HG03469 (cell line): Measurements from ENCODE around the gene DLG3.
"Not testable (repeated sequence)": the region's sequence is repeated elsewhere in the genome, so short reads cannot be mapped to it uniquely, and the experiment has no call there.

Experiments
- ATAC-seq: cut with Tn5 transposase; IDR thresholded peaks from one replicate; pipeline ENCODE4 v1.9.1; 2021; ENCODE audit warnings: mild to moderate bottlenecking, moderate library complexity, moderate number of reproducible peaks; ENCODE audit not compliant: unreplicated experiment

The DLG3 gene

DNA sequence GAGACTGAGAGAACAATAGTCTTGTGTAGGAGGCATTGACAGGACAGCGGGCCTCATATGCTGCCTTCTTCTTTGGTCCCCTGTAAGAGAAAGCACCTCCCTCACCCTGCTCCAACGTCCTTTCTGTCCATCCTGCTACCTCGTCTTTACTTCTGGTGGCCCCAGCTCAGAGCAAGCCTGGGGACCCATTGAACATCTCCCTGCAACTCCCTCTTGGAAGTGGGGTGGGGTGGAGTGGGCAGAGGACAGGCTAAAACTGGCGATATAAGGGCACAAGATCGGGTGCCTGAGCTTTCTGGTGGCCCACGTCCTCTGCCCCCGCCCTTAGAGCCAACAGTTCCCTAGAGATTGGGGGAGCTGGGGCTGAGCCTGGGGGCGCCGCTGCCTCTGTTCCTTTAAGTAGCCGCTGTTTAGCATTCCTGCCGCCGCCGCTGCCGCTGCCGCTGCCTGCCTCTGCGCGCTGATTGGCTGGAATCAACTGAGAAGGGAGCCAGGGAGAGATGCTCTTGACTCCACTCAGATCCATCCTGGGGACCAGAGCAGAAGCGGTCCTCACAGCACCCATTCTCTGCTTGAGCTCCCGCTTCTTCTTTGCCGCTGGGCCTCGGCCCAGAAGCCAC, at the start of gene DLG3:
Gene DLG3 (plus strand): TSS at position 510 of the 620 bp plus-strand sequence. CDS start 367 bp downstream, outside the sequence.
- ATAC-seq: no peak

DNA sequence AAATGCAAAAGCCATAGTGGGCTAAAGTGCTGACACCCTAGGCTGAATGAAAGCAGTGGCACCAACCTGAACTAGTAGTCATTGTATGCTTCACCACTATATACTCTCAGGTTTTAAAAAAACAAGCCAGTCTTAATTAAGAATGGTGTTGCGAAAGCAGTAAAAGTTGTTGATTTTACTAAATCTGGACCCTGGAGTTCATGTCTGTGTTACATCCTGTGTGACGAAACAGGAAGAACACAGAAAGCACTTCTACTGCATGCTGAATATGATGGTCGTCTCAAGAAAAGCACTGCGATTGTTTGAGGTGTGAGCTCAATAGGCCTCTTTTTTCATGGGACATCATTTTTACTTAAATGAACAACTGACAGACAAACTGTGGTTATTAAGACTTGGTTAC, 45.7 kb upstream of the DLG3 start:
- ATAC-seq: no peak

DNA sequence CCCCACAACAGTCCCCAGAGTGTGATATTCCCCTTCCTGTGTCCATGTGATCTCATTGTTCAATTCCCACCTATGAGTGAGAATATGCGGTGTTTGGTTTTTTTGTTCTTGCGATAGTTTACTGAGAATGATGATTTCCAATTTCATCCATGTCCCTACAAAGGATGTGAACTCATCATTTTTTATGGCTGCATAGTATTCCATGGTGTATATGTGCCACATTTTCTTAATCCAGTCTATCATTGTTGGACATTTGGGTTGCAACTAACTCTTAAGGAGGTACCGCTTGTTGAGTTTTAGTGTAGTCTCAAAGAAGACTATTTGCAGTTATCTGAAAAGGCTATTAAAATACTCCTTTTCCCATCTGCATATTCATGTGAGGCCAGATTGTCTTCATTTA, 44.5 kb upstream of the DLG3 start:
- not testable (repeated sequence) for ATAC-seq

DNA sequence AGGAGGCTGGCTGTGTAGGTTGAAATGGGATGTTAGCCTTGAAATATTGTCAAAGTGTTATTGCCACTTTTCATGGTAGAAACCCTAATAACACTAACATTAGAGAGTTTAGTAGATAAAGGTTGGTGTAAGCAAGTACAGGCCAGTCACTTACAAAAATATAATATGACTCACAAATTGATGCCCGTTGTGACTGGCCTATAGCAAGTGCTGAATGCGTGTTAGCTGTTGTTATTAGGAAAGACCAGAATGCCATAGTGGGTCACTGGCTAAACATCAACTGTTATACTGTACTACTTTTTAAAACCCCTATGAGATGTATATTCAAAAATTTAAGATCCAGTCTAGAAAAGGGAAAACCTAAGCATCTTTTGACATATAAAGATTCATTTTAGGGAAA, 41.9 kb upstream of the DLG3 start:
- ATAC-seq: no peak

DNA sequence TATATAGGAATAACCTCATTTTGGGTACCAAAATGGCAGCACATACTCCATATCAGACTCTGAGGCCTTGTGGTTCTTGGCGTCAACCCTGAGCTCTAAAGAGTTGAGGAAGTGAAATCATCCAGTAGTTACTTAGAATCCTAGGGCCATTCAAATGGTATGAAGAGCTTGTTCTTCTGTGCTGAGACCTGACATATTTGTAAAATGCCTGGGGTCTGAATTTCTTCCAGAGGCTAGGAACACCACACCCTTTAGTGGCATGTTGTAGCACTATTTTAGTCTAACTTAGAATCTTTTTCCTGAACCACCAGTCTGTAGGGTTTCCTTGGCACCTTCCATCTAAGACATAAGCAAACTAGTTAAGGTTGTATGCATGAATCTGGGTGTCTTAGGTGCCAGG, 39.6 kb upstream of the DLG3 start:
- ATAC-seq: no peak

DNA sequence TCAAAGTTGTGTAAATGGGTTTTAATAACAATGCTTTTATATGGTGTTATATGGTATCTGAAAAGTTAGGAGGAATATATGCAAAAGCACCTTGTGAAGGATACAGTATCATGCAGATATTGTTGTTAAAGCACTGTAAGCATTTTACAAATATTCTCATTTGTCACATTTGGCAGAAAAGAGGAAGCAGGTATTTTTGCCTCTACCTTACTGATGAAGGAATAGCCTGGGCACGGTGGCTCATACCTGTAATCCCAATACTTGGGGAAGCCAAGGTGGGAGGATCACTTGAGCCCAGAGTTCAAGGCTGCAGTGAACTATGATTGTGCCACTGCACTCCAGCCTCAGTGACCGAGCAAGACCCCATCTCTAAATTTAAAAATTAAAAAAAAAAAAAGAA, 33.7 kb upstream of the DLG3 start:
- no peak for ATAC-seq

DNA sequence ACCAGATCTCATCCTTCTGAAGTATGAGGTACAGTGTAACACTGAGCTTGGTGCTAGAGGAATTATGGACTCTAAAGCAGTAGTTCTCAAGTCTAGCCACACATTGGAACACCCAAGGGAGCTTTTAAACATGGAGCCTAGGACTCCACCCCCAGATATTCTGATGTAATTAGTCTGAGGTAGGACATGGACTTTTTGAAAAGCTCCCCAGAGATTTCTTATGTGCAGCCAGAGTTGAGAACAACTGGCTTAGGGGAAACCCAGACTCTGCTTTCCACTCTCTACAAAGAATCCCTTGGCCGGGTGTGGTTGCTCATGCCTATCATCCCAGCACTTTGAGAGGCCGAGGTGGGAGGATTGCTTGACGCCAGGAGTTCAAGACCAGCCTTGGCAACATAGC, 33.2 kb upstream of the DLG3 start:
- ATAC-seq: no peak

DNA sequence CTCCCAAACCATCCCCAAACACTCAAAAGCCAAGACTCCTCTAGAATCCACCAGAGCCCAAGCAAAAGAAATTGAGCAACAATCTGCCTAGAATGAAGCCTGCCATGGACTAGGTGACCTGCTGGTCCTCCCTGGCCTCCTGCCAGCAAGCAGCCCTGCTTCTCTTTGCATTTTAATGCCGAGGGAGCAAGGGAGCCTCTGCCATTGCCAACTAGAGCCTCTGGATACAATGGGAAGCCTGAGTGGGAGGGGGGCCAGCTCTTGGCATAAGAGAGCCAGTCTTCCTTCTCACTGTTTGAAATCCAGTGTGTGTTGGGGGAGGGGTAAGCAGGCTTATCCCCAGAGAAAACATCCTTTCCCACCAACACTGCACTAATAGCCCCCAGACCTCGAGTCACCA, 23.0 kb upstream of the DLG3 start:
- ATAC-seq: no peak

DNA sequence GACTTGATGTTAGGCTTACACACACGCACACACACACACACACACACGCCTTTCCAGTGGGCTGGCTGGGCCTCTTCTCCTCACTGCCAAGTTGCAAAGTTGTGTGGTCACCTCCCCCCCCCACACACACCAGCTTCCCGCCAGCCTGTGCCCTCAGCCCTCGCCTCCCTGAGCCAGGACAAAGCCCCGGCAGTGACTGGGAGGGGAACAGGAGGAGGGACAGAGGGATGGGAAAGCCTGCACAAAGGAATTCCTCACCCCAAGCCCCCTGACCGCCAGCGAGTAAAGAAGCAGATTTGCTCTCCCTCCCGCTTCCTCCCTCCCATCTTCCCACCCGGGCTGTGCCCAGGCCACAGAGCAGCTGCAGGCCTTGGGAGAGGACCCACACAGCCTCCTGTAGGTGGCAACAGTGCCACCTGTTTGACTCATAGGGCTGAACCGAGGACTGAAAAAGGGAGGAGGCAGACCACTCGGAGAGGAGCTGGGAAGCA, 21.7 kb upstream of the DLG3 start, which contains the start of gene GDPD2:
Gene GDPD2 (plus strand): TSS at position 464 of the 491 bp plus-strand sequence. CDS start 1,671 bp downstream, outside the sequence.
- no peak for ATAC-seq

DNA sequence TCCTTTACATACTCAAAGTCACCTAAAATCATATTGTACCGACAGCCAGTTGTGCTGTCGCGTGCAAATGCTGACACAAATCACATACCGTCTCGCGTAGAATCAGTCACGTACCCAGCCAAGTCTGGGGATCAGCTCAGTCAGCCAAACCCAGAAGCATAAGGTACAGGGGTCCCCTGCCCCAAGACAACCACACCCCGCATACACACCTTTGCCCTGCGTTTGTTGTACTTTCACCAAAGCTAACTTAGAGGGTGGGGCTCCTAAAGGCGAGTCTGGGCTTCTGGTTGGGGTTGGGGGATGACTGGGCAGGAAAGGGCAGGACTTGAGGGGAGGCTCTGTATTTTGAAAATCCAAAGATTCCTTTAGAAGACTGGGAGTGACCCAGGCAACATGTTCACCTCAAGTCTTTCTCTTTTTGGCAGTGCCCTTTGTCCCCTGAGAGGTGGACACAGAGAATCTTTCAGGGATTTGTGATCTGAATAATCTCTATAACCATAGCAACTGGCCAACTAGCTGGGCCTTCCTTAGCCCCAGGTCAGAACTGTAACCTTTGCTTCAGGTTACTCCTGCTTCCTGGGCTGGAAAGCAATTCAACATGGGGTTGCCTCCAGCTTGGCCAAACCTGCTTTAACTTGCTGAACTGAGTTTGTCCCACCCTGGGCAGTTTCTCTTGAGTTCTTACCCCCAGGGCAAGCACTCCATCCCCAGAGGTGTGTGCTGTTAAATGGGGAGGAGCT, 20.5 kb upstream of the DLG3 start:
- ATAC-seq: no peak

DNA sequence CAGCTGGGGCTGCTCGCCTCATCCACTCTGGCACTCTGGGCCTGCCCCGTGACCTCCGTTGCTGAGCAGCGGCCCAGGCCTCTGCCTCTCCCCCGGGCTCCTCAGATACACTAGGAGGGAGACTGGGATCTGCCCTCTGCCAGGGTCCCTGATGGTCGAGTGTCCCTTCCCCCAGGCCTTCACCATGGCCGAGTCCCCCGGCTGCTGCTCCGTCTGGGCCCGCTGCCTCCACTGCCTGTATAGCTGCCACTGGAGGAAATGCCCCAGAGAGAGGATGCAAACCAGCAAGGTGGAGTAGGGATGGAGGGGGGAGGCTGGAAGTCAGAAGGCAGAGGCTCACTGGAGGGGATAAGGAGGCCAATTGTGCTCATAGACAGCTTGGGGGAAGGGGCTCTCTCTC, 19.8 kb upstream of the DLG3 start:
- ATAC-seq: no peak

DNA sequence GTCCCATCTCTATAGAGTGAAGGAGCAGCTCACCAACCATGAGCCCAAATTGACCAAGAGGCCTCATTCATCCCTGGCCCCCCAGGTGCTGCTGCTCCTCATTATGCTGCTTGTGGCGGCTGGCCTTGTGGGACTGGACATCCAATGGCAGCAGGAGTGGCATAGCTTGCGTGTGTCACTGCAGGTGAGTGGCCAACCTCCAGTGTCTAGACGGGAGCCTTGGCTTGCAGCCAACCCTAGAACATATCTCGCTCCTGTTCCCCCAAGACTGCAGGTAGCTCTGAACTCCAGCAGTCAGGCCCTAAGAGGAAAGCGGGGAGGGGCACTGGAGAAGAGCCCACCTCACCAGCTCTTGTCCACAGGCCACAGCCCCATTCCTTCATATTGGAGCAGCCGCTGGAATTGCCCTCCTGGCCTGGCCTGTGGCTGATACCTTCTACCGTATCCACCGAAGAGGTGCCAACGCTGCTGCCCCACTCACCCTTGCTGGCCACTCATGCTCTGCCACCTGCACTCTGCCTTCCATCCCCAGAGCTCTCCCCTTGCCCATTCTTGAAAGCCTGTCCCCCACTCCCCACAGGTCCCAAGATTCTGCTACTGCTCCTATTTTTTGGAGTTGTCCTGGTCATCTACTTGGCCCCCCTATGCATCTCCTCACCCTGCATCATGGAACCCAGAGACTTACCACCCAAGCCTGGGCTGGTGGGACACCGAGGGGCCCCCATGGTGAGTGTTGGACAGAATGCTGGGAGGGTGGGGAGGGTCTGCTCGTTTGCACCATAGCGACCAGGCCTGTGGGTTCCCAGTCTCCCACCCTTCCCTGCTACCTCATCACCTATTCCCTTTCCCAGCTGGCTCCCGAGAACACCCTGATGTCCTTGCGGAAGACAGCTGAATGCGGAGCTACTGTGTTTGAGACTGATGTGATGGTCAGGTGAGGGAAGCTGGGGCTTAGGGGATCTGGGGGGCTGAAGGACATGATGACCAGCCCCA, 18.1 kb upstream of the DLG3 start:
- no peak for ATAC-seq

DNA sequence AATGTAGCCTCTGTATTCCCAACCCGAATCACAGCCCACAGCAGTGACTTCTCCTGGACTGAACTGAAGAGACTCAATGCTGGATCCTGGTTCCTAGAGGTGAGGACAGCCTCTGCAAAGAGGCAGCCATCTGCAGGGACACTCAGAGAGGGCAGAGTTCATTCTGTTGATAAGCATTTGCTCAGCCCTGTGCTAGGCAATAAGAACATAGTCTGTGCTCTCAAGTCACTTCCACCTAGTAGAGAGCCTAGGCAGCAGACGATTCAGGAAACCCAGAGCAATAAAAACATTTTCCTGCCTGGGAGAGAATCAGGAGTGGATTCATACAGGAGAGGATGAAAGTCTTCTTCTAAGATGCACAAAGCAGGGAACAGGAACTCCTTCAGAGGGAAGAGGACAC, 17.3 kb upstream of the DLG3 start:
- ATAC-seq: no peak

DNA sequence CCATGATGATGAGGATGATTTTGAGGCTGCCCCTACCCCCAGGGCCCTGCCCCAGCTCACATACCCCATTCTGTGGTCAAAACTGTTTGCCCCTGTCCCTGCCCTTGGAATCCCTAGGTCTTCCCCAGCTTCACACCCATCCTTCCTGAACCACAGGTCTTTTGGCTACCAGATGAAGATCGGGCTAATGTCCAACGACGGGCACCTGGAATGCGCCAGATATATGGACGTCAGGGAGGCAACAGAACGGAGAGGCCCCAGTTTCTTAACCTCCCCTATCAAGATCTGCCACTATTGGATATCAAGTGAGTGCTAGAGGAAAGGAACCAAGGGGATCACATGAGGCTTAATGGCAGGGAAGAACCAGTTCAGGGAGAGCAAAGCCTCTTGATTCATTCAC, 14.9 kb upstream of the DLG3 start:
- ATAC-seq: no peak

DNA sequence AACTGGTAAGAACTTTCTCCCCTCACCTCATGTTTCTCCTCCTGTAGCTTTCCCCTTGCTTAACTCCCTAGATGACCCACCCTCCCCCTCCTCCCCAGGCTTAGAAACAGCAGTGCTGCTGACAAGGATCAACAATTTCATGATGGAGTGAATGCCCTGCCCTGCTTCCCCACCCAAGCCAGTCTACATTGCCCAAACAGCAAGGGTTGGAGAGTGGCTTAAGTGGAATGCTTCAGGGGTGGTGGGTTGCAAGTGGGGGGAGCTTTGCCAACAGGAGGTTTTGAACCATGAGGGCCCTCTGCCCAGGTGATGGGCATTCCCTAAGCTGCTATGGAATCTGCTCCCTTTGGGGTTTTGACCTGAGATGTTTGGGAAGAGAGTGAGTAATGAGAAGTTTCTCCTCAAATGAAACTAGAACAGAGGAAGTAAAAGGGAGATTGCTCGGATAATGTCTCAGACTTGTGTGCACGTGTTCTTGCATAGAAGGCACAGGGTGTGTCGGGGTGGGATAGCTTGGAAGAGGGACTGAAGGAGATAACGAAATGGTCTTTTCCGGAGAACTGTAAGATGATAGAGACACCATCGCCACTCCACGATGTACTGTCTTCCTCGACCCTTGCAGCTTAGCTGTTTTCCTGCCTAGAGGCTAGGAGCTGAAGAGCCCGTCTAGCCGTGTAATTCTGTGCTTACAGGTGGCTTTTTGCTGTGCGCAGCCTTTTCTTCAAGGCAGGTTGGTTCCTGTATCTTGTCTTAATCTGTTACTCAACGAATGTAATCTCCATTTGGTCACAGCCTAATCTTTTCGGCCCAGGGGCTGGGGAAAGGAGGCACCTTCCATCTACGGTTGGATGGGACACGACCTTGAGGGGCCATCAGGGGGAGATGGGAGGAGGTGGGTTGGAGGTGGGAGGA, 11.4 kb upstream of the DLG3 start:
- no peak for ATAC-seq

DNA sequence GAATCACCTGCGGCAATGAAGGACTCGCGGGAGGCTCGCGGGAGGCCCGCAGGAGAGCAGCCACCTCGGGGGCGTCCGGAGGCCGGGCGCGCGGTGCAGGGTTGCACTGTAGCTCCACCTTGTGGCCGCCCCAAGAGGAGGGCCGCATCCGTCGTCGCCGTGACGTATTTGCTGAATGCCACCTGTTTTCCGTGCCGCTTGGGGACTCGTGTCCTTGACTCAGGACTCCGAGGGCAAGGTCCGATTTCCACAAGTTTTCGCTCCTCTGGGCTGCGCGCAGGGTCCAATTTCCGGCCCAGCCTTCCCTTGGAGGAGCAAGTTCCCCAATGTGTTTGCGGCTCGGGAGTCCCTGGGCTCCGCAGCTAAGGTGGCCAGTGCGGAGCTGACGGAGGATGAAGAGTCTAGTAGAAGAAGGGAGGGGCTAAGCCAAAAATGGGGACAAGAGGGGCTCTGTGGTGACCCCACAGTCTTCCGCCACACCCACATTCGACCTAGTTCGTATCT, 10.7 kb upstream of the DLG3 start:
- no peak for ATAC-seq

DNA sequence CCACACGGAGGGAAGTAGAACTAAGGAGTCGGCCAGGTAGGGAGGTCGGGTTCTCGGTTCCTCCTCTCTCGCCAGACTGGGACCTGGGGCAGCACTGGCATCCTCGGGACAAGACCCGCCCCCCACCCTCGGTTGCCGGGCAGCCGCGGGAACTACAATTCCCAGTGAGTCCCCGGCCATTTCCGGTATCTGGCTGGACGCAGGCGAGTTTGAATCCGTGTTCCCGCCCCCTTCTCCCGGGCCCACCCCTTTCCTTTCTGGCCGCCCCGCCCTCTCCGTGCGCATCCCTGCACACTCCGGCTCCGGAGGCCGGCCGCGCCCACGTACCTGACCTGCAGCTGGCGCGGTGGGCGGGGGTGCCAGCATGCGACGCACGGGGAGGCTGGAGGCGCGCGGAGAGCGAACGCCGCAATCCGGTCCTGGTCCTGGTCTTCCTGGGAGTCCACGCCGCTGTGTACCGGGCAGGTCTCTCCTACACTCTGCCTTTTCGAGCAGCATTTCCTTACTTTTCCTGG, 10.2 kb upstream of the DLG3 start:
- no peak for ATAC-seq

DNA sequence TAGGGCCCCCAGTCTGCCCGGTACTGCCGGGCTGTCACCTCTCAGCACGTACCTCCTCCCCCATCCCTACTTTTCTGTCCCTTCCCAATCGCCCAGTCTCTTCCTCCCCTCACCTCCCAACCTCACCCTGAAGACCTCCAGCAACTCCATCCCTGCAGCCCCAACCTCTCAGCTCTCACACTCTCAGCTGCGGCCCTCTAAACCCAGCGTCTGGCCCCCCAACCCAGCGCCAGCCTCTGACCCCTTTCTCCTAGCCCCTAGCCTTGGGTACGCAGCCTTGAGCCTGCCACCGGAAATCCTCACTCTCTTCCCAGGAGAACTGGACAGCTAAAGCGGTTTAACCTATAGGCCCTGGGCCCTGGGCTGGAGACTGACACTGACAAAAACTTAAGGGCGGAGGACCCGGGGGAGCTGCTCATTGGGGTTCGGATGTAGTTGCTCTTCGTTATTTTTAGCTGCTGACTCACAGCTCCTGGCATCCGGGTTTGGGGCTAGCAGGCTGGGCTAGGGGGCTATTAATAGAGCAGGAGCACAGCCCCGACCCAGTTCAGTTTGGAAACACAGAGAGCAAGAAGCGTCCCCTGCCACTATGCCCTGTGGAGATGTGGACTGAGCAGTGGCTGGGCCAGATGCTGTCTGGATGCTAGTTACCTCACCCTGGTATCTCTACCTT, 9.6 kb upstream of the DLG3 start:
- no peak for ATAC-seq

DNA sequence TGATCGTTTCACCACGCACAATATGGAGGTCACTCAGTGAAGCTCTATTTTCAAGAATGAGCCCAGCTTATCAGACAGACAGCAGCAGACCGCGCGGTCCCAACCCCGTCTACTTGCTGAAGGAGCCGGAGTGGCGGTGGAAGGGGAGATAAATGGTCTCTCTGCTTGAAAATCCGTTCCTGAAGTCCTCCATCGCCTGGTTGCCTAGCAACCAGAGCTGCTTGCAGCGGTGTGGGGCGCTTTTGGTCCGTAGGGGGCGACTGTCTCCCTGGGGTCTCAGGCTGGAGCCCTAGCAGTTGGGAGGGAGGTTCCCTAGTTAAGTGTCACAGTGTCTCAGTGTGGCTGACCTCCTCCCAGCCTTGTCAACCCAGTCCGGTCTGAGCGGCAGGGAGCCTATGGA, 8.3 kb upstream of the DLG3 start:
- ATAC-seq: no peak
